NCI-H2107 (cell line): ENCODE data around the gene GPR183.

Experiments used
- DNase-seq: peaks from one replicate; lab custom pipeline; 2025; lab: John Stamatoyannopoulos, UW

The GPR183 gene, protein sequence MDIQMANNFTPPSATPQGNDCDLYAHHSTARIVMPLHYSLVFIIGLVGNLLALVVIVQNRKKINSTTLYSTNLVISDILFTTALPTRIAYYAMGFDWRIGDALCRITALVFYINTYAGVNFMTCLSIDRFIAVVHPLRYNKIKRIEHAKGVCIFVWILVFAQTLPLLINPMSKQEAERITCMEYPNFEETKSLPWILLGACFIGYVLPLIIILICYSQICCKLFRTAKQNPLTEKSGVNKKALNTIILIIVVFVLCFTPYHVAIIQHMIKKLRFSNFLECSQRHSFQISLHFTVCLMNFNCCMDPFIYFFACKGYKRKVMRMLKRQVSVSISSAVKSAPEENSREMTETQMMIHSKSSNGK

DNA sequence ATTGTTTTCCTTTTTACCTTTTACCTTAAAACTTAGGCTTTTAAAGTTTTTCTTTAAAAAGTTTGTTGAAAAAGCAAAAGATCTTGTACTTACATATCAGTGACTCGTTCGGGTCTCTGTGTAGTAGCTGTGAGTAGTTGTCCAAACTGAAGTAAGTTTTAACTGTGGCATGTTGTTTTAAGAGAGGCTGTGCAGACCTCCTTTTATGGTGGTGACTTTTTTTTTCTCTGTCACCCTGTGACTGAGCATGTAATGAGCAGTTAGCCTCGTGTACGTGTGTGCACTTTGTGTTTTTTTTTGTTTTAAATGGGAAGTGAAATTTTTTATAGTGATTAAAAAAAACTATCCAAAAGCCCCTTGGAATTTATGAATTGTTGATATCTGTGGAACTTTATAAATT is at the start of gene GPR183:
Gene GPR183 (minus strand): TSS at position 153 of the 400 bp plus-strand sequence. CDS start 11,254 bp downstream, outside the sequence.
- DNase-seq, result no peak

DNA sequence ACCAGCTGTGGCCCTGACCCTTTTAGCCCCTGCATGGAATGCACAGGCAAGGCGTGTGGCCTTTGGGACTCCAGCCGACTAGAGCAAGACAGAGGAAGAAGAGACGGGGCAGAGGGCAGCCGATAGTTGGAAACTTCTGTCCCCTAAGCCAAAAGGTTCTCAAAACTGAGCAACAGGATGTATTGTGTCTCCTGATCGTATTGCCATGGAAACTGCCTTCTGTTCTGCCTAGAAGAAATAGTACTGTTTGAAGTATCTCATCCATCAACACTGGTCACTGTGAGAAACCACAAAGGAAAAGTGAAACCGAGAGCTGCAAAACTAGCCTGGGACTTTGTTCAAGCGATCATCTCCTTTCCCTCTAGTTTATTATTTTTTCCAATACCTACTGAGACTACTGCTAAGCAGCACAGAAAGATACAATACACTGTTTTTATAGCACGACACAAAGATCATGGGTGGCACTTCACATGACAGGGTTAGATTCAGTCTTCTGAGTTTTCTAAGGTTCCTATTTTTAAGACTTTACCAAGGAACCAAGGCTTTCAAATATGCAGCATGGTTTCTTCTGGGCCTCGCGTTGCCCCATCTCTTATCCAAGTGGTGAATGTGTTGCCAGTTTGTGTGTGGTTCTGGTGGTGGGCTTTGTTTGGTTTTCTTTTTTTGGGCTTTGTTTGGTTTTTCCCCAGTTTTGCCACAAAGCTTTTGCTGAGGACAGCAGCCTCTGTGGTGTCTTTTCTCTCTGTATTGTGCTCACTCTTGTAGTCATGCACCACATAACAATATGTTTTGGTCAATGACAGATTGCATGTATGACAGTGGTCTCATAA is 49.3 kb upstream of the GPR183 start:
- no peak for DNase-seq

DNA sequence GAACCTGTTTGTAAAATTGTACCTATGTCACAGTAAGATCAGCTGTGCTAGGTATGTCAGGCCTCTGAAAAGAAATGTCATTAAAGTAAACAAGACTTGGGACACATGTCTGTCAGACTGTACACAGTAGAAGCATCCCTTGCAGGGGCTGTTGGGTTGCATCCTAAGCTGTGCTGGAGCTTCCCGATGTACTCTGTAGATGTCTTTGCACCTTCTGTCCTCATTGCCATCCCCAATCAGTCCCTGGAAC is 48.7 kb upstream of the GPR183 start:
- DNase-seq, result no peak

DNA sequence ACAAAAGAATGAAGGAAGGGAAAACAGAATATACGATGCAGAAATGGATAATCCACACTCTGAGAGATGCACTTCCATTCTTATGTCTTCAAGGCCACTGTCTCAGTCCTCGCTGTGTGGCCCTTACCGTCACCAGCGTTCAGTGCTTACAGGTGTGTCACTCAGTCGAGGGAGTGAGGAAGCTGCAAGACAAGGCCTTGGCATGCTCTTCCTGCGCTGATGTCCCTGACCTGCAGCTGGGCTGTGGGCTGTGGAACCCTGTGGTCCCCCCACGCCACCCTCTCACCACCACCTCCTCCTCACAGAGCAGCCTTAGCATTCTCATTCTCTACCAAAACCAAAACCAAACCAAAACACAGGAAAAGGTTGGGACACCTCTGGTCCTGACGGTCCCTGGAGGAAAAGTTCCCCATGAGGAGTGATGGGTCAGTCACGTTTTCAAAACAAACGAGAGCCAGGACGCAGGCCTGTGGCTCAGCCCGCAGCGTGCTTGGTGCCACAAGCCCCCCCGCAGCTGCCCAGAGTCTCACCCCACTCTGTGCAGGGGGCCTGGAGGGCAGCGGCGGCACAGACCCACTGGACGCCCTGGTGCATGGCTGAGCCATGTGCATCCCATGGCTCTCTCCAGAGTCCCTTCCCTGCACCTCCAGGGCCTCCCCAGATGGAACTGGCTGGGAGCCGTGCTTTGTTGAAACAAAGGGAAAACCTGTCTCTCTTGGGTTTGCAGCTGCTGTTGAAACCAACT is 48.2 kb upstream of the GPR183 start:
- DNase-seq, result no peak

DNA sequence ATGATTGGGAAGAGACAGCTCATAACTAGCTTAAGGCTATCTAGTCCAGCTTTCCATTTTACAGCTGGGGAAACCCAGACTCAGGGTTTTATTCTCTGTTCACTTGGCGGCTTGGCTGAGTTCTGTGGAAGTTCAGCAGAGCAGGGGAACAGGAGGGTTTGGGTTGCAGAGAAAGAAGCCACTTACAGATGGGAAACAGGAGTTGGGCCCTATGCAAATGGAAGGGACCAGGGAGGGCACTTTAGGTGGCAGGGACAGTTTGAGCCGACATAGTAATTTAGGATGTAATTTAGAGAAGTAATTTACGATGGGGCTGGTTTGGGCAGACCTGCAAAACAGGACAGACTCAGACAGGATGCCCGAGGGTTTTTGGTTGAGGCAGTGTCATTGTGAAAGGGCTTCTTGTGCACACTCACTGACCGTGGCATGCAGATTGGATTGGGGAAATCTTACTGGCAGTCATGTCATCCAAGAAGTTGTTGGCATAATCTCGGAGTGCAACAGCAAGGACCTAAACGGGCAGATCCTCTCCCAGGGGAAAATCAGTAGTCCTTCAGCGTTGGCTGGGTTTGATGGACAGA is 47.3 kb upstream of the GPR183 start:
- no peak for DNase-seq

DNA sequence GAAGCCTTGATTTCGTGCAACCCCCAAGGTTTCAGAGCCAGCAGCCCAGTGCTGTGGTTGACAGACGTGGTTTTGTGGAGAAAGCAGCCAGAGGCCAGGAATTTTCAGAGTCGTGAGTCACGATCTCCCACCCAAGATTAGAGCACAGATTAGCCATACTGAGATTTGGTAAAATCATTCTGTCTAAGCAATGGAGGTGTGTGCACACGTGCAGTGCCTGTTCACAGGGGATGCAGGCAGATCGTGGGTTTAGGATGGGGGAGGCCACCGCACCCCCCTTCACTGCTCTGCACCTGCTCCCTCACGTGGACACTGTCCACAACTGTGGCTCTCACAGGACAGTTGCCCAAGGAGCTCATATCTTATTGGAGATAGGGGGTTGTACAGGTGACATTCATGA is 46.6 kb upstream of the GPR183 start:
- no peak for DNase-seq

DNA sequence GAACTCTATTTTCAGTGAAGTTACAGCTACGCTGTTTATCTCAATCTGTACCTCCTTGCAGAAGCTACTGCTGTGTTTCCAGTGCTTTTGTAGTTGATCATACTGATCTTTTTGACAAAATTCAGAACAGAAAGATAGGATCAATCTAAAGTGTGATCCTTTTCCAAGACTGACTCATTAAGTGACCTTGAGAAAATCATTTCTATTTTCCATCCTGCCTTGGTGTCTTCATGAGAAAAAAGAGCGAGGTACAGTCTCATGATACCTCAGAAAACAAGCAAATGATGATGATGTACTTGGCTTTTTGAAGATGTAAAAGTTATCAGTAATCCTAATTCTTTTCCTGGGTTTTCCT is 46.0 kb upstream of the GPR183 start:
- no peak for DNase-seq

DNA sequence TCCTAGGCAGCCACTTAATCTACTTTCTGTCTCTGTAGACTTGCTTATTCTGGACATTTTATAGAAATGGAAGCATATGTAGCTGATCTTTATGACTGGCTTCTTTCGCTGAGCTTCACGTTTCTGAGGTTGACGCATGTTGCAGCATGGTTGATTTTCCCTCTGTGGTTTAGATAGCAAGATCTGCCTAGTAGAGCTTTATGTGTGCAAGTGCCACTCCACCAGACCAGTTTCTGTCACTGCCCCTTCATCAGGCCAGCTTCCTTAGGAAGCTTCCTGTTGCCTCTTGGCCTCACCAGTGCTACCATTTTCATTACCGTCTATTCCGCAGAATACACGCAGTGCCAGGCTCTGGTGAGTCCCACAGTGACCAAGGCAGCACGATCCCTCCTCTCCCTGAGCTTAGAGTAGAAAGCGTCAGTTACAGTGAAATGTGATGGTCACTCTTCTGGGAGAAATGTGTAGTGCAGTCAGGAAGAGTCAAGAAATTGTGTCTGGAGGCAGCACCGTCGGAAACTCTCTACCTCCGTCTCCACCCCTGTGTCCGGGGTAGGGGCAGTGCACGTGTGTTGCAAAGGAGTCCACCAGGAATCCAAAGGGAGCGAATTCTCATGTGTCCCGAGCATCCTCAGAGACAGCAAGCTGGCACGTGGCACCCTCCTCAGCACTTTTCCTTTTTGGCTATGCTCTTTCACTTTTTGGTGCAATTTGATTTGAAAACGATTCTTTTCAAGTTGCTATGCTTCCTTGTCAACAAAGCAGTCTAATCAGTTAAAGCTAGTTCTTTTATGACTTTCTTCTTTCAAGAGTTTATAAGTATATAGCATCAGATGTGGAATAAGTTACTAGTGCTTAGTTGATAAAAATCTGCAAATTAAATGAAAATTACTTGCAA is 45.4 kb upstream of the GPR183 start:
- no peak for DNase-seq

DNA sequence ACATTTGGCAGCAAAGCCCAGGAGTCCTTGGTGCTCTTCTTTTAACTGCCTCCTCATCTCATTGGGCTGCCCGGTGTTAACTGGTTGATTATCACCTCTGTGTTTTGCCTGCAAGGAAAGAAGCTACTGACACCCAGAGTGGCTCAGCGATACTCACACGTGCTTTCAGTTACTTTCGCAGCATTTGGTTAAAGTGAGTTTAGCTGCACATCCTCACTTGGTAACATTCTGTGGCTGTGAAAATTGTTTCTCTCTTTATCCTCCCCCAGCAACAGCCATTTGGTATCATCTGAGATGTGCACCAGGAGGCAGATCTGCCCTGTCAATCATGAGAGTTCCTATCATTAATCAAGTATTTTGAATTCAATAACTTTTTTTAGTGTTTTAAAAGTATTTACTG is 44.6 kb upstream of the GPR183 start:
- DNase-seq, result no peak

DNA sequence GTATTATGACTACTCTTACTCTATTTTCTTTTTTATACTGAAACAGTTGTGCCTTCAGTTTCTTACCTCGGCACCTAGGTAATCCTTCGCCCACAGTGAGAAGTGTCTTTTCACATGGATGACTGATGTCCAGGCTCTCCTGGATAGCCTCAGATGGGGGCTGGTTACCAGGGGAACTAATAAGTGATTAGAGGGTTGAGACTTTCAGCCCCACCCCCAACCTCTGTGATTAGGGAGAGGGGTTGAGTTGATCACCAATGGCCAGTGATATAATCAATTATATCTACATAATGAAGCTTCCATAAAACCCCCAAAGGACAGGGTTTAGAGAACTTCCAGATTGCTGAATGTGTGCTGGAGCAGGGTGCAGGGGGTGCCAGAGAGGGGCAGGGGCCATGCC is 43.0 kb upstream of the GPR183 start:
- no peak for DNase-seq

DNA sequence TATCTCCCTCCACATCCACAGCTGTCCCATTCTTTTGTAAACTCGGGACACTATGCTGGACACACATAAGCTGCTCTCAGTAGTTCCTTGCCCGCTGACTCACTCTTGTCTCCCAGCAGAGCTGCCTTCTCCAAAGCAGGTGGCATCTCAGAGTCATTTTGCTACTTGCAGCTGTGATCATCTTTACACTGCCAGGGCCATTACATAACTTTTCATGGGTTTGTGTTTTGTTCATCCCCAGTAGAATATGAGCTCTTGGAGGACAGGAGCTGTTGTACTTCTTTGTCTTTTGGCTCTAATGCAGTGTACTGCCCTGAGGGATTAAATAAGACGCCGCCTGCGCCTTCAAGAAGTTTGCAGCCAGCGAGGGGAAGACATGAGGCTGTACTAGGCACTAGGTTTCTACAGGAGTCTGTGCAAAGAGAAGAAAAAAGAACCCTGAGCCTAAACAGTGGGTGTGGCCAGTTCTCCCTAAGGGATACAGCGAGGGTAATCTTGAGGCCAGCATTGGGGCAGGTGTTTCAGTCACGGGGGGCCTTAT is 40.8 kb upstream of the GPR183 start:
- no peak for DNase-seq

DNA sequence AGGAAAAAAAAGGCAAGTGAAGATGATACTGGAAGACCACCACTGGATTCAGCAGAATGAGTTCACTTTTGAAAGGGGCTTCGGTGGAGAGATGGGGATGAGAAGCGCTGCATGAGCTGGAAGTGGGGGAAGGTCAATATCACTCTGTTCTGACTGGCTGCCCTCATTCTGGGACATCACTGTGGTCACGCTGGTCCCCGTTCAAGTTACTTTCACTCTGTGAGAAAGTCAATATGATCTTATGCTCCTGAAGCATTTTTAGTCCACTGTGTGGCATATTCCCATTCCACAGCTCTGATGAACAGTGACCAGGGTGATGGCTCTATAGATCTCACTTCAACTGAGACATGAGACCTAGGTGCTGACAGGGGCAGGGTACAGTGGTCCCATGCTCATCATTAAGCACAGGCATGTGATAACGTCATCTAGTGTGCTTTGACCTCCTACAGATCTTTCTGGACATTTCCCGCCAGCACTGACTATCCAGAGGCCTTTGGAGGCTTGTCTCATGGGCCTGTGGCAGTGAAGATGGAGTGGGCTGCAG is 40.2 kb upstream of the GPR183 start:
- DNase-seq, result no peak

DNA sequence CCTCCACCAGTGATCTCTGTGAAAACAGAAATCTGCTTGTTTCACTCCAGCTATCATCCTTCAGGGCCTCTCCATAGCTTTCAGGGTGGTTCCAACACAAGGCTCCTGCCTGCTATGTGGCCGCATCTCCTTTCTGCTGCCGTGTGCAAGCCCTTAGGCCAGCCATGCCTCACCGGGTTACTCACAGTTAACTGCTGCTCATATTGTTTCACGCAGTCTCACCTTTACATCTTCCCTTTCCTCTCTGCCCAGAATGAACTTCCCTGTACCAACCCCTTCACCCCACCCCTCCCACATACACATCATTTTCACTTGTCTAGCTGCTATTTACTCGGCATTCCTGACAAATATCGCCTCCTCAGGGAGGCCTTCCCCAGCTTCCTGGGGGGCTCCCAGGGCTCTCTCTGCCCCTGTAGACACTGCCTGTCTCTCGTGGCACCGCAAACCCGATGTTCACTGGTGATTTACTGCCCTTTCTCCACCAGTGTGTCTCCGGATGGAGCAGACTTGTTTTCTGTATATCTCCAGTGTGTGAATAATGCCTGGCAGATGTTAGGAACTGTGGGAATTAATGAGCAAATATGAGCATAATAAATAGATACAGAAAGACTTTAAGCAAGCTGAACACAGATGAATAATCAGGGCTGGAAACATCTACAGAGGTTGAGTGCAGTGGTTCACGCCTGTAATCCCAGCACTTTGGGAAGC is 39.3 kb upstream of the GPR183 start:
- DNase-seq, result no peak

DNA sequence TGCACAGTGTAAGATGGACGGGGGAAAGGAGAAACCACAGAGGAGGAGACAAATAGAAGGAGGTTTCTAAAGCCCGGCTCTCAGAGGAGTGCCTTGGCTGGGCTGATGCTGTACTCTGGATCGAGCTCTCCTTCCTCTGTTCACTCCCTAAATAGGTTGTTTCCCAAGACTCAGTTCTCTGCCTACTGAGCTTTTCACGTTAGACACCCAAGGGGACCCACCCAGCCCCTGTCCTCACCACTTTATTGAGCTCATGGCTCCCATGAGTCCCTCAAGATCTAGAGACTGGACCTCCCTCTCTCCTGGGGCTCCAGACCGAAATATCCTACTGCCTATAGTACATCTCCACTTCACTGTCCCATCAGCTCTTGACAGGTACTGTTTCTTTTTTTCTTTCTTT is 38.1 kb upstream of the GPR183 start:
- no peak for DNase-seq

DNA sequence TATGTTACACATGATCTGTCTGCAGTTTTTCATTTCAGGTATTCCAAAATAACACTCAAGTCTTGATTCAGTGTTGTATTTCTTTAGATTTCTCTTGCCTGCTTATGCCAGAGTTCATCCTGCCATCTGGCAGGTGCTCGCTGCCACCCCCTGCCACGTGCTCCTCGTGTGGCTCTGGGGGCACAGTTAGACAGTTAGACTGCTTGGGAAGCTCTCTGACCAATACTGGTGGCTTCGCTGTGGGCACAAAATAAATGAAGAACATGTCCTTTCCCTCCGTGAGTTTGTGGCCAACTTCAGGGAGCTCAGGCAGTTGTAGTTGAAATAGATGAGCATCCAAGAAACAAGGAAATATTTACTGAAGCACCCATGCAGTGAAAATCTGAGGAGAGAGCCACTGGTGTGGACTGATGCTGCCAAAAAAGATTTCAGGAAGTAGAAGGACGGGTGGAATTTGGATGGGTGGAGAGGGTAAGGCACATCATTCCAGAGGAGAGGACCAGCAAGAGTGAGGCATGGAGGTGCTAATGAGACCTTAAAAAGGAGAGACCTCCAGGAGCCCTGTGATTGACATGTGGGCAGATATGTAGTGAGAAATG is 37.5 kb upstream of the GPR183 start:
- DNase-seq, result no peak

DNA sequence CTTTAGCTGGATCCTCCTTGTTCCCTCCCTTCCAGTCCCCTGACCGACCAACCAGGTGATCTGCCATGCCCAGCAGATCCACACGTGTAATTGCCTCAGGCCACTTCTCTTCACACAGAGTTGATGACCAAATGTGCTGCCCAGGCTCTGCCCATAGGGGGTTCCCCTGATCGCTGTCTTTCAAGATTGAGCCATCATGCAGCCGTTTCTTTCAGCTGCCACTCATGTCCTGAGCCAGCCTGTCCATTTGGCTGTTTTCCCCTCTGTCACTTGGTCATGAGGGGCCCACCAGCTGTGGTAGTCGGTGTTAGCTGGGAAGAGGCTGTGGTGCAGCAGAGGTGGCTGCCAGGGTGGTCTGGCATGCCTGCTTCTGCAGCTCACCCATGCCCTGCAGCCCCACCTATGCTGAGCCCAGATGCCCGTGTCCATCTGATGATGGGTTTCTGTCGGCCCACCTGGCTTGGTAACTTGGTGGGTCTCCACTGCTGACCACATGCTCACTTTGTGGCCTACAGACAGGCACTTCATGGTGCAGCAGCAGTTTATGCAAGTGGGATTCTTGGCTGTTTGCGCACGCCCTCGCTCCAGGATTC is 35.6 kb upstream of the GPR183 start:
- DNase-seq, result no peak

DNA sequence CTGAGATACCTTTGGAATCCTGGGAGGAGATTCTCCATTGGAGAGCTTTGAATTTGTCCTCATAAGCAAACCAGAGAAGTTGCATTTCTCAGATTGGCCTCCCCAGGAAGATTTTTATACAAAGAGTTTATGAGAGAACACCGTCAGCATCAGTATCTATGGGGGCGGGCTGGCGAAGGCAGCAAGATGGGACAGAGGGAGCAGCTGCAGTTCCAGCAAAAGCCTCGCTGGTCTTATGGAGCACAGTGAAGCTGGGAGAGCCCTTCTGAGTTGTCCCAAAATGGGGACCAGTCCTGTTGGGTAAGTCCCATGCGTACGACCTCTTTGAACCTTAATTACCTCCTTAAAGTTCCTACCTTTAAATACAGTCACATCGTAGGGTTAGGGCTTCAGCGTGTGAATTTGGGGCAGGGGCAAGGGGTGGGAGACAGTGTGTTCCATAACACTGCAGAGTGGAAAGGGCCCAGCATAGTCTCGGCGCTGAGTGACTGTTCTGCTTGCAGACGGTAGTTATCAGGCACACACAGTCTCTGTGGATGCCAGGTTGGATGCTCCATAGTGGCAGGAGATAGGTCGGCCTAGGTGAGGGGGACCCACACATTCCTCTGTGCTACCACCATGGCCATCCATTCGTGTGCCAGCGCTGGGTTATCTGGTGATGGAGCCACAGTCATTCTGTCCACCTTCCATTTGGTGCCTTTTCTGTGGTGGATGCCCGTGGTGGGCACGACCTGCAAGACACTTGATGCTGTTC is 34.9 kb upstream of the GPR183 start:
- DNase-seq, result no peak

DNA sequence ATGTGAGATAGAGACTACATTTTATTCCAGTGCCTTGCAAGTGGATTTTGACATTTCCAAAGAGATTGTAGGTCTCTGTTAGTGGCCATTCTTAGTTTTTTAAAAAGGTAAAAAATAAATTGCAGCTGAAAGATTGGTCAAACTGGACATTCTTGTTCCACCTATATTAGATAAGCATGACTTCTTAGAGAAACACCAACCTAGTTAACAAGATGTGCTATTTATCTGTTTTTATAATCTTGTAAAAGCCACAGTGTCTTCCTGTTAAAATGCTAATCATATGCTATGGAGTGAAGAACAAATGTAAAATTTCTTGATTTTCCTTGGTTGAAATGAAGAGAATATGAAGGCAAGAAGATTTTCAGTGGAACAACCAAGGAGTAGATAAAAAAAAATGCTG is 33.4 kb upstream of the GPR183 start:
- DNase-seq, result no peak
